C4-2B (cell line): ENCODE results near the gene ZNF585A.

ENCODE experiments used
- ZFX ChIP-seq: fragments of 450-650 bp; IDR thresholded peaks from 2 replicates; pipeline ENCODE4 v1.6.1; 2017
- TF ChIP-seq, protein P1 (sequence below): fragments of 450-650 bp; conservative IDR thresholded peaks from 2 replicates; pipeline ENCODE4 v1.5.1; 2017; ENCODE audit warnings: mild to moderate bottlenecking

DNA sequence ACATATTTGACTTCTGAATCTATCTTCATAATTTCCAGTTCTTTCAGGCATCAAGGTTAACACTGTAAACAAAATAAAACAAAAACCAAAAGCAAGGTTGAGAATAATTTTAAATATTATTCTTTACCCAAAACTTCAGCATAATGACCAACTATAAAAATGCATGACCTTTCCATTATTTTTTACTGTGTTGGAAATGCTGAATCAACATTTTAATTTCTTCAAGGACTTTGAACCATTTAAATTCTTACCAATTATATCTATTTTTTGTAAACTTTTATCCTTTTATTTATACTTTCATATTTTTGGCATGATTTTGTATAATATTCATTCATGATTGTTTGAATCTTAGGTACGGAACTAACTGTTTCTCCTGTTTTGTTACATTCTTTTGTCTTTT is 6.9 kb downstream of the ZNF585A start:
- TF ChIP-seq, protein P1, sequence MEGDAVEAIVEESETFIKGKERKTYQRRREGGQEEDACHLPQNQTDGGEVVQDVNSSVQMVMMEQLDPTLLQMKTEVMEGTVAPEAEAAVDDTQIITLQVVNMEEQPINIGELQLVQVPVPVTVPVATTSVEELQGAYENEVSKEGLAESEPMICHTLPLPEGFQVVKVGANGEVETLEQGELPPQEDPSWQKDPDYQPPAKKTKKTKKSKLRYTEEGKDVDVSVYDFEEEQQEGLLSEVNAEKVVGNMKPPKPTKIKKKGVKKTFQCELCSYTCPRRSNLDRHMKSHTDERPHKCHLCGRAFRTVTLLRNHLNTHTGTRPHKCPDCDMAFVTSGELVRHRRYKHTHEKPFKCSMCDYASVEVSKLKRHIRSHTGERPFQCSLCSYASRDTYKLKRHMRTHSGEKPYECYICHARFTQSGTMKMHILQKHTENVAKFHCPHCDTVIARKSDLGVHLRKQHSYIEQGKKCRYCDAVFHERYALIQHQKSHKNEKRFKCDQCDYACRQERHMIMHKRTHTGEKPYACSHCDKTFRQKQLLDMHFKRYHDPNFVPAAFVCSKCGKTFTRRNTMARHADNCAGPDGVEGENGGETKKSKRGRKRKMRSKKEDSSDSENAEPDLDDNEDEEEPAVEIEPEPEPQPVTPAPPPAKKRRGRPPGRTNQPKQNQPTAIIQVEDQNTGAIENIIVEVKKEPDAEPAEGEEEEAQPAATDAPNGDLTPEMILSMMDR = no peak
- TF ChIP-seq ZFX = no peak
